ENCODE data around the gene BRSK2. TPM values are rescaled to one million over a fixed set of nuclear protein-coding genes. Genes with fewer than 3 reads are reported as not detected.

The BRSK2 gene
- total RNA-seq, 4 donors from 2014 or later: 0.72 to 1.6 (median 0.82) TPM; not detected in 1

GRCh38 chr11:1499899-1500298 is 110.2 kb downstream of the BRSK2 start:
- ATAC-seq (ENCODE audit: low FRiP score) (no peak), DNase-seq (ENCODE audit: low spot score) (no peak)
- TF ChIP-seq, protein P1, sequence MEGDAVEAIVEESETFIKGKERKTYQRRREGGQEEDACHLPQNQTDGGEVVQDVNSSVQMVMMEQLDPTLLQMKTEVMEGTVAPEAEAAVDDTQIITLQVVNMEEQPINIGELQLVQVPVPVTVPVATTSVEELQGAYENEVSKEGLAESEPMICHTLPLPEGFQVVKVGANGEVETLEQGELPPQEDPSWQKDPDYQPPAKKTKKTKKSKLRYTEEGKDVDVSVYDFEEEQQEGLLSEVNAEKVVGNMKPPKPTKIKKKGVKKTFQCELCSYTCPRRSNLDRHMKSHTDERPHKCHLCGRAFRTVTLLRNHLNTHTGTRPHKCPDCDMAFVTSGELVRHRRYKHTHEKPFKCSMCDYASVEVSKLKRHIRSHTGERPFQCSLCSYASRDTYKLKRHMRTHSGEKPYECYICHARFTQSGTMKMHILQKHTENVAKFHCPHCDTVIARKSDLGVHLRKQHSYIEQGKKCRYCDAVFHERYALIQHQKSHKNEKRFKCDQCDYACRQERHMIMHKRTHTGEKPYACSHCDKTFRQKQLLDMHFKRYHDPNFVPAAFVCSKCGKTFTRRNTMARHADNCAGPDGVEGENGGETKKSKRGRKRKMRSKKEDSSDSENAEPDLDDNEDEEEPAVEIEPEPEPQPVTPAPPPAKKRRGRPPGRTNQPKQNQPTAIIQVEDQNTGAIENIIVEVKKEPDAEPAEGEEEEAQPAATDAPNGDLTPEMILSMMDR (IDR thresholded peaks at IDR 0.05): no peak

DNA sequence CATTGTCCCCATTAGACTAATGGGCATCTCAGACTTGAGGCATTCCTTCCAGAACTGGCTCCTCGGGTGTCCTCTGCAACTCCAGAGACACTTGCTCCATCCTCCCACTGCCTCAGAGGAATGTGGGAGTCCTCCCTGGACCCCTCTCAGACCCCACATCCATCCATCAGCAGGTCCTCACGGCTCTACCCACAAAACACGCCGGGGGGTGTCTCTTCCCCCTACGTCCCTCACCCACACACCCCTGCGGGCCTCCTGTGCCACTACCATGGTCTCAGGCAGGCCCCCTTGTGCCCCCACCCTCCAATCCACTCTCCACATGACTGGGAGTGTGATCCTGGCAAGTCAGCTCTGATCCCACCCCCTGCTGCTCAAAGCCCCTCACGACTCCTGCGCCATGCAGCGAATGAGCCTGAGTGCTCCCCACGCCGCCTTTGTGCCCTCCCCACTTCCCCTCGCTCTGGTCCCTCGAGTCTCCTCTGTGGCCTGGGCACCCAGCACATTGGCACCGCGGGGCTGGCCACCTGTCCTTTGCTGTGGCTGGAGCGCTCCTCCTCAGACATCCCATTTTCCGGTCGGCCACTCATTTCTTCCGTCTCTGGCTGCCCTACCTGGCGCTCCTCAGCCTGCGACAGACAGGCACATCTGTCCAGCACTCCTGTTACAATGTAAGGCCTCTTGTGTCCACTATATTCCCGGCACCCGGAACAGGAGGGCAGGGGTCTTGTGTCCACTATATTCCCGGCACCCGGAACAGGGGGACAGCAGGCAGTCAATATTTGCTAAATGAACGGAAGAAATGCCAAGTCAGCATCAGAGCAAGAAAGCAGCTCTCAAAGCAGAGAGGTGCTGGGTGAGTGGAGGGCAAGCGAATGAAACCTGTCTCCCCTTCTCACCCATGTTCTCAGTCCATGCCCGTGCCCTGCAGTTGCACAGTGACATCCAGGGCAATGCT is 111.0 kb downstream of the BRSK2 start:
- ATAC-seq (ENCODE audit: low FRiP score) (no peak), DNase-seq (ENCODE audit: low spot score) (no peak)
- TF ChIP-seq, protein P1 (IDR thresholded peaks at IDR 0.05): no peak

GRCh38 chr11:1501421-1502167 is 111.9 kb downstream of the BRSK2 start:
- no peak for DNase-seq (ENCODE audit: low spot score)
- TF ChIP-seq, protein P1 (IDR thresholded peaks at IDR 0.05): no peak
- ATAC-seq (ENCODE audit: low FRiP score): no peak

DNA sequence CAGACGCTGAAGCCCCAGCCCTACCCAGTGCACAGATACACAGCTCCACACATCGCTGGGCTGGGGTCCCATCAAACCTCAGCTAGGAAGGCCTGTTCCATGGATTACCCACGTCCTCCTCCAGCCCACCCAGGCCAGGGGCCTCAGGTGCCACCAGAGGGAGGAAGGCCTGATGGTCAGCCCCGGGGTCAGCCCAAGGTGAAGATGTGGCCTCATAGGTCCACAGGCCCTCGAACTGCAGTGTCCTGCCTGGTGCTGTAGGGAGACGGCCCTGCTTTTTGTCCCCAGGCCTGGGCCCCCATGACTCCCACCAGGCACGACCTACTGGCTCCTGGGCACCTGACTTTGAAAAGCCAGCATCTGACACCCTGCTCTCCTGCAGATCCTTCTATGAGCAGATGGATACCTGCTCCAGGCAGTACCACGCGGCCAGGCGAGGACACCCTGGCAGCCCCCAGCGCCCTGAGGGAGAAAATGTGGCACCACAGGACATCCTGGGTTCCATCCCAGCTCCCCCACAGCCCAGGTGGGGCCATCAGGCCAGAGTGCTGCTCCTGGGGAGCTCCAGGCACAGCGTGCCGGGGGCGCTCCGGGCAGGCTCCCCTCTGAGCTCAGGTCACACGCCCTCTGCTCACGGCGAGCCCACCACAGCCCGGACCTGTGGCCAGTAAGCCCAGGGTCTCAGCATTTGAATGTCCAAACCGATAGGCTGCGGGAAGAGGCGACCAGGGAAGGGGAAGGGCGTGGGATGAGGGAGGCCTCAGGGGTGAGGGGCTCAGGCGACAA is 112.6 kb downstream of the BRSK2 start:
- DNase-seq (ENCODE audit: low spot score) (no peak), ATAC-seq (ENCODE audit: low FRiP score) (peak; percentile 5)
- TF ChIP-seq, protein P1 (IDR thresholded peaks at IDR 0.05): no peak

DNA sequence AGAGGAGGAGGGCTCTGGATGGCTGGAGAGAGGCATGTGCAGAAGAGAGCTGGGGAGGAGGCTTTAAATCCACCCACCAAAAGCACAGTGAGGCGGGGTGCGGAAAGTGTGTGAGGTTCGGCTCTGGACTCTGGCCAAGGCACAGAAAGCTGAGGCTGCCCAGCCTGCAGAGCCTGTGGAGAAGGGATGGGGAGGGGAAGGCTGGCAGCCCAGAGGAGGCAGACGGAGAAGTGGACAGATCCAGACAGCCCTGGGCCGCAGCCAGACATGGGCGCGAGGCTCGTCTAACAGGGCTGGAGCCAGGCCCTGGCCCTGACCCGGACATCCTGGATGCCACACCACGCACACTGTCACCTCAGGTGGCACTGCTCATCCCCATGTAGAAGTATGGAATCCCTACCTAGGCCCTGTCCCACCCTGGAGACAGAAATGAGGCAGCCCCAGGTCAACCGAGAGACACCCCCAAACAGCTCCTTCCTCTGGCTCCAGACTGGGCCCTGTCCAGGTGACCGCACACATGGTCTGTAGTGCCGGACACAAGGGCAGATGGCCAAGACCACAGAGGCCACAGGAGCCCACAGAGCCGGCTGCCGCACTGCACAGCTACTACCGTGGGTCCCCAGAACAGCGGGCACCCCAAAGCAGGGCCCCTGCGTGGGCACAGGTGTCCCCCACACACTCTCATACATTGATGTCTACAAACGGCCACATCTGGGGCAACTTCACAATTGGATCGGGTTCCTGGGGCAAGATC is 113.4 kb downstream of the BRSK2 start:
- DNase-seq (ENCODE audit: low spot score): no peak
- TF ChIP-seq, protein P1 (IDR thresholded peaks at IDR 0.05): no peak
- ATAC-seq (ENCODE audit: low FRiP score): no peak

- TF ChIP-seq, protein P1 (IDR thresholded peaks at IDR 0.05): no peak
- no peak for DNase-seq (ENCODE audit: low spot score)
- ATAC-seq (ENCODE audit: low FRiP score): no peak
These were observed 114.0 kb downstream of the BRSK2 start for GRCh38 chr11:1503708-1504104.
